IPS-18c (cell line): Measurements from ENCODE around the gene ARL8B.
A peak's percentile ranks its signal among the peaks of the same experiment; 100 is the strongest.
"Not testable (repeated sequence)": the region's sequence is repeated elsewhere in the genome, so short reads cannot be mapped to it uniquely, and the experiment has no call there.

Source experiments
- H3K4me3 ChIP-seq: 2 replicates; pipeline ENCODE4 v1.7.0; 2013; ENCODE audit warnings: low read depth, mild to moderate bottlenecking, low read length, moderate library complexity; ENCODE audit not compliant: insufficient read depth
- H3K9me3 ChIP-seq: one replicate; pipeline ENCODE4 v1.6.1; 2013; ENCODE audit warnings: mild to moderate bottlenecking, low read length, moderate library complexity; ENCODE audit not compliant: control insufficient read depth, insufficient read depth

The ARL8B gene

GRCh38 chr3:5165698-5166097 is 43.6 kb downstream of the ARL8B start:
- H3K9me3 ChIP-seq: no peaks in the 10 kb centered on the region
- no peak overlapping the region for H3K4me3 ChIP-seq

DNA sequence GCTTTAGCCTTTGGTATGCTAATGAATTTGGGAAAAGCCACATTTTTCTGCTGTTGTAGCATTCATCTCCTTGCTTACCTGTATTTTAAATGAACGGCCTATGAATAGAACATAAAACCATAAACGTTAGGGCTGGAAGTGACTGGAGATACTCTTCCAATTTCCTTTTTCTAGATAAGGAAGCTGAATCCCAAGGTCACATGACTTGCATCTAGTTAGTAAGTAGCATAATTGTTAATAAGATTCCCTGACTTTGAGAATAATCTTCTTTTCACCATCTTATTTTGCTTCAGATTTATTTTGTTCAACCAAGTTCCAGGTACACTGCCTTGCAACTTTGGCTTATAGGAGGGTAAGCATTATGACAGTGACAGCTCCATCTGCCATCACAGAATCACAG is 44.8 kb downstream of the ARL8B start:
- H3K9me3 ChIP-seq: no peaks in the 10 kb centered on the region

GRCh38 chr3:5168110-5168509 is 46.0 kb downstream of the ARL8B start:
- no peaks in the 10 kb centered on the region for H3K9me3 ChIP-seq
- H3K4me3 ChIP-seq: no peak overlapping the region

More for the DNA sequence above, 44.8 kb downstream of the ARL8B start:
- no peak overlapping the region for H3K4me3 ChIP-seq

DNA sequence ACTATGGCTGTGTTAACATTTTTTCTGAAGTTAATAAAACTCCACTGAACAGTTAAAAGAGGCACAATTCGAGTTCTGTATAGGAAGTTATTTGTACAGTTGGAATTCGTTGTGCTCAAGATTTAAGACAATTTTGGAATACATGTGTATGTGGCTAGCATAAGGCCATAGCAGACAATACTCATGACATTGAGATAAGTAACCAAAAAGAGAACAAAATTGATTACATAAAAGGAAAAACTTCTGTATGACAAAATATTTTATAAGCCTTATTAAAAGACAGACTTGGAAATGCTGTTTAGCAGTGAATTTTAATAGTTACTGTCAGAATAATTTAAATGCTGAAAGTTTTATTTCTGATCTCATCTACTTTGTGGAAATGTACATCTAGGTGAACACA is 47.7 kb downstream of the ARL8B start:
- Histone ChIP-seq H3K9me3 (no peaks in the 10 kb centered on the region), H3K4me3 (no peak overlapping the region)

GRCh38 chr3:5170975-5171374 is 48.9 kb downstream of the ARL8B start:
- no peak overlapping the region for H3K4me3 ChIP-seq
- no peaks in the 10 kb centered on the region for H3K9me3 ChIP-seq

- Histone ChIP-seq H3K4me3 (no peak overlapping the region), H3K9me3 (no peaks in the 10 kb centered on the region)
Measured at GRCh38 chr3:5172018-5172417, 49.9 kb downstream of the ARL8B start.

GRCh38 chr3:5179036-5179435 is 56.9 kb downstream of the ARL8B start:
- H3K9me3 ChIP-seq, H3K4me3 ChIP-seq: not testable (repeated sequence)

DNA sequence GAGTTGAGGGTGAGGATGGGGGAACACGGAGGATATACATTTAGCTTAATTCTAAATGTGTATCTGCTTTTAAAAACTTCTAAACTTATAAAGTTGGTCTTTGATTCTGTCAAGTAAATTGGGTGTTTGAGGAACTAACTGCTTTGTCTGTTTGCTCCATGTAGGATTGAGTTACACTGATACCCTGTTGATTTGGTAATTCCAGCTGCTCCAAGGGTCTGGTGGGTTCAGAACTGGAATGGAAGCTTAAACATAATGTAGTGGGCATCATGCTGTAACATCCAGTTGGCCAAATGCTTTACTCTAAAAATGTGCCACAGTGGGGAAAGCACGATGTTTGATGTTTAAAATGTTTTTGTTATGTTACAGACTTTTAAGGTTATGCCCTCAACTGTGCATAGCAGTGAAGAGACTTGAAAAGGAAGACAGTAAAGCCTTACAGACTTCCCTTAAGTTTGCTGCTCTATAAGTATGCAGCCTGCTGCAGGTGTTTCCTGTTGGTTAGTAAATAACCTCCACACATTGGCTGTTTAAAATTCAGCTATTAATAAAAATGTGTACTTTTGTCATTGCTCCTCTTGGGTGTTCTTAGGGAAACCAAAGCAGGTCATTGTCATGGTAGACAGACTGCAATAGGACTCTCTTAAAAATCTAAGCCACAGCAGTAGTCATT is 59.5 kb downstream of the ARL8B start:
- H3K4me3 ChIP-seq: no peak overlapping the region
- H3K9me3 ChIP-seq: peaks cover 2% of the 10 kb centered on the region

DNA sequence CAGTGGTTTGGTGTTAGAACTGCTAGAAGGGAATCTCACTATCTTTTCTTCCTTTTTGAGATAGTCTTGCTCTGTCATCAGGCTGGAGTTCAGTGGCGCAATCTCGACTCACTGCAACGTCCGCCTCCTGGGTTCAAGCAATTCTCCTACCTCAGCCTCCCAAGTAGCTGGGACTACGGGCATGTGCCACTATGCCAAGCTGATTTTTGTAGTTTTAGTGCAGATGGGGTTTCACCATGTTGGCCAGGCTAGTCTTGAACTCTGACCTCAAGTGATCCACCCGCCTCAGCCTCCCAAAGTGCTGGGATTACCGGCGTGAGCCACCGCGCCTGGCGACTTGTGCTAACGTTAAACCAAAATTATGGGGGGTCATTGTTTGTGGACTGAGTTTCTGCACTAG is 61.6 kb downstream of the ARL8B start:
- H3K9me3 ChIP-seq, H3K4me3 ChIP-seq: not testable (repeated sequence)

DNA sequence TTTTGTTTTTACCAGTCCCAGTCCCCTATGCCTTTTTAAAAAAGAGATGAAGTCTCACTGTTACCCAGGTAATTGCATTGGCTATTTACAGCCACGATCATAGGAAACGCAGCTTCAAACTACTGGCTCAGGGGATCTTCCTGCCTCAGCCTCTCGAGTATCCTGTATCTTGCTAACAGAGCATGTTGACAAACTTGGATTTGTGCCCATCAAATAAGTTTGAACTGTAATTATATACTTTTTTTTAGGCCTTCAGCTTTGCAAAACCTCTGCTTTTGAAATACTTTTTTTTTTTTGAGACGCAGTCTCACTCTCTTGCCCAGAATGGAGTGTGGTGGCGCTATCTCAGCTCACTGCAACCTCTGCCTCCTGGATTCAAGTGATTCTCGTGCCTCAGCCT is 62.4 kb downstream of the ARL8B start:
- Histone ChIP-seq H3K4me3 (no peak overlapping the region), H3K9me3 (no peaks in the 10 kb centered on the region)

DNA sequence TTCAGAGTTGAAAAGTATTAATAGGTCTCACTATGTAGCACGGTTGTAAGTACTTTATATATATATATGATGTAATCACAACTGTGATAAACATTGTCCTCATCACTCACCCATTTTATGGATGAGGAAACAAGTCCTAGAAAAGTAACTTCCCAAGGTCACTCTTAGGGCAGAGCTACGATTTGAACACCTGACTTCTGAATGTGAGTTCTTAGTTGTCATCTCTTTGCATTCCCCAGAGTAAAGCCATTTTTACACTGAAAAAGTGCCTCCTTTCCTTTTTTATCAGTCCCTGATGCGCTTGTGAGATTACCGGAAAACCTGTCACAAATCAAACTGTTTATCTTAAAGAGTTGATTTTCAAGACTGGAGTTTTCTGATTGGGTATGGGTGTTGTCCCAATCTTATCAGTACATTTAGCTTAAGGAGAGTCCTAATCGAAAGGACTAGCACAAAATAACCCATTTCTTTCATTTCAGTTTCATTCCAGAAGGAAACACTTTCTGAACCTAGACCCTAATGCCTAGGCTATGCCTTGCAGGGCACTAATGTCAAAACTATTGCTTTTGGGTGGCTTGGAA is 63.1 kb downstream of the ARL8B start:
- no peaks in the 10 kb centered on the region for H3K9me3 ChIP-seq
- no peak overlapping the region for H3K4me3 ChIP-seq

DNA sequence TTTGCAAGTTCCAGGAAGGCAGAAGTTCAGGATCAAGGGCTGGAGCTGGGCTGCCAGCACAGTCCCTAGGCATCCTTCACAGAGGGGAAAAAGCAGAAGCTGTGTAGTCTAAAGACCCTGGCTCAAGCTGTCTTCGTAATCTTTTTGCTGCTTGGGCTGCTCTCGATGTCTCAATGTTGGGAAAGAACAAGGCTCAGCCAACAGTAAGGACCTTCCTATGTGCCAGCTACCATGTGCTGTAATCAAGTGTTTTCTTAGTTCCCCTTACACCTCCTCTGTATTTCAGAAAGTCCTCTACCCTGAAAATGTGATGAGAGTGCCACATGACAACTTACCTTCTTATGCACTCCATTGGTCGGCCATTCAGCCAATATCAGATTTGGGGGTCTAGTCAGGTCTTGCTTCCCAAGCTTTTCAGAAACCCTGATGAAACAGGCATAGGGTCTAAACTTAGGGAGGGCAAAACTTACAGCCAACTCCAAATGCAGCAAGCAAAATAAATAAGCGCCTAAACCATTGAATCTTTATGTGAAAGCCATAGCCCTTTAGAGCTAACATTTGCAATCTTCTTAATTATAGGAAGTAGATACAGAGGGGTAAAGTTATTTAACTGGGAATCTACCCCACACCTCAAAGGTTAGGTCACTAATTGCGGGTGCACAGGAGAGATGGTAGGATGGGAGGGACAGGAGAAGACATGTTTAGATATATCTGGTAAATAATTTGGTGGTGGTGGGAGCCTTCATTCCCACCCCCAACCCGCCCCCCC is 64.2 kb downstream of the ARL8B start:
- Histone ChIP-seq H3K9me3 (no peaks in the 10 kb centered on the region), H3K4me3 (no peak overlapping the region; the same call in 1 of the 2 replicates)

- Histone ChIP-seq H3K4me3 (peak overlapping the region; percentile 37), H3K9me3 (no peaks in the 10 kb centered on the region)
Measured at GRCh38 chr3:5186858-5187155, 64.7 kb downstream of the ARL8B start.

- H3K9me3 ChIP-seq: no peaks in the 10 kb centered on the region
Measured at GRCh38 chr3:5187156-5187919, 65.2 kb downstream of the ARL8B start, which contains the start of gene EDEM1. EDEM1 (plus strand) TSS chr3:5187707; CDS start chr3:5187806, 99 bp downstream.

DNA sequence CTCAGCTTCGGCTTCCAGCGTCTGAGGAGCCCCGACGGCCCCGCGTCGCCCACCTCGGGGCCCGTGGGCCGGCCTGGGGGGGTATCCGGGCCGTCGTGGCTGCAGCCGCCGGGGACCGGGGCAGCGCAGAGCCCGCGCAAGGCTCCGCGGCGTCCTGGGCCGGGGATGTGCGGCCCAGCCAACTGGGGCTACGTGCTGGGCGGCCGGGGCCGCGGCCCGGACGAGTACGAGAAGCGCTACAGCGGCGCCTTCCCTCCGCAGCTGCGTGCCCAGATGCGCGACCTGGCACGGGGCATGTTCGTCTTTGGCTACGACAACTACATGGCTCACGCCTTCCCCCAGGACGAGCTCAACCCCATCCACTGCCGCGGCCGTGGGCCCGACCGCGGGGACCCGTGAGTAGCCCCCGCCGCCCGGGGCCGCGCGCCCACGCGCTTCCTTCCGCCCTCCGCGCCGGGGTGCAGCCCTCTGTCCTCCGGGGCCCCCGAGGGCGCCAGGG is 65.9 kb downstream of the ARL8B start:
- H3K4me3 ChIP-seq: peak overlapping the region; percentile 89
- no peaks in the 10 kb centered on the region for H3K9me3 ChIP-seq

More at GRCh38 chr3:5187156-5187919, 65.2 kb downstream of the ARL8B start, which contains the start of gene EDEM1:
- H3K4me3 ChIP-seq: peak within 1 kb of the TSS; percentile 89

GRCh38 chr3:5188419-5189221 is 66.5 kb downstream of the ARL8B start:
- Histone ChIP-seq H3K9me3 (no peaks in the 10 kb centered on the region), H3K4me3 (peak overlapping the region; percentile 89)
